ENCODE measurements around the gene VAV3. TPM values are rescaled to one million over a fixed set of nuclear protein-coding genes. Genes with fewer than 3 reads are reported as not detected.

VAV3 gene
- total and polyA plus RNA-seq, 10 of the 15 experiments (the other 5 are each of a cell fraction or from before 2014, with no cell fraction given): 0.84 to 5.5 (median 3.4) TPM

- Histone ChIP-seq H4K20me1 (ENCODE audit: control insufficient read depth, insufficient read depth) (no peaks in the 10 kb centered on the region), H3K4me3 (no peak overlapping the region), H3K27me3 (replicated peaks in 1 of 2; ENCODE audit: control insufficient read depth in 2 of 2, insufficient read depth in 2 of 2, low read length in 1 of 2) (no peaks in the 10 kb centered on the region), H3K36me3 (ENCODE audit: control insufficient read depth in 2 of 2, insufficient read depth in 2 of 2, low read length in 1 of 2) (no peaks in the 10 kb centered on the region), H3K27ac (ENCODE audit: control insufficient read depth, insufficient read depth) (no peak overlapping the region; the same call in none of the 2 replicates), H3K79me2 (ENCODE audit: control insufficient read depth, insufficient read depth, low read length) (no peaks in the 10 kb centered on the region), H3K9ac (ENCODE audit: control insufficient read depth, insufficient read depth, low read length) (no peak overlapping the region), H2AFZ (ENCODE audit: control insufficient read depth, low read depth, low read length) (peak overlapping the region; percentile 39; the same call in 1 of the 2 replicates), H3K9me3 (replicated peaks; ENCODE audit: control insufficient read depth, insufficient read depth, low read length) (no peaks in the 10 kb centered on the region), H3K4me2 (ENCODE audit: control insufficient read depth, insufficient read depth) (no peak overlapping the region), H3K4me1 (ENCODE audit: control insufficient read depth, insufficient read depth, low read length) (peaks cover 13% of the 10 kb centered on the region)
- no TSS peak for BruUV-seq (replicated peaks)
- in situ Hi-C loops (cut with MboI) (no loop called here), intact Hi-C loops (cut with micrococcal nuclease; ENCODE audit: unreplicated experiment) (loop anchor here (2.0 kb wide), 1 partner anchor 39 kb away; no protein-coding TSS in a partner anchor)
- DNase-seq (ENCODE audit: low read depth, low spot score) (no peak), ATAC-seq (no peak), FAIRE-seq (no peak)
- no peak for TF ChIP-seq CHD1 (IDR thresholded peaks at IDR 0.05; ENCODE audit: low read depth, low read length)
- peak; percentile 30; the same call in 1 of the 2 replicates for TF ChIP-seq EED (IDR thresholded peaks at IDR 0.05; ENCODE audit: low read depth)
- no peak for TF ChIP-seq BCL3 (IDR thresholded peaks at IDR 0.05; ENCODE audit: borderline replicate concordance, insufficient read depth, low read depth, low read length, poor library complexity, severe bottlenecking)
- no peak for TF ChIP-seq MTA2 (IDR thresholded peaks at IDR 0.05; ENCODE audit: low read depth)
- no peak for TF ChIP-seq MEF2A (IDR thresholded peaks at IDR 0.05; ENCODE audit: insufficient read depth, low read depth, low read length)
- no peak for TF ChIP-seq FOS (IDR thresholded peaks at IDR 0.05; ENCODE audit: borderline replicate concordance, extremely low read depth, insufficient read length)
- ChIA-PET CTCF (no interaction called here), RAD21 (ENCODE audit: unreplicated experiment) (no interaction called here), SMC1A (ENCODE audit: uncharacterized antibody, unreplicated experiment) (interaction anchor here (0.7 to 1.7 kb wide), 3 partner anchors 16 to 229 kb away, joined by 5 to 6 read pairs (median 5); no protein-coding TSS in a partner anchor), POLR2A (interaction anchor here (1.2 kb wide), 1 partner anchor 24 kb away, joined by 4 read pairs; no protein-coding TSS in a partner anchor)
- 3% methylated on average over 3 of the region's 3 CpGs for WGBS (ENCODE audit: insufficient coverage, insufficient replicate concordance, low lambda C conversion rate, missing lambda C conversion rate)
These were observed 69.4 kb downstream of the VAV3 start for GRCh38 chr1:107895403-107896191.

Measured in GM12878 (cell line).